ENCODE results near the gene ALDH1A2.

Gene ALDH1A2

DNA sequence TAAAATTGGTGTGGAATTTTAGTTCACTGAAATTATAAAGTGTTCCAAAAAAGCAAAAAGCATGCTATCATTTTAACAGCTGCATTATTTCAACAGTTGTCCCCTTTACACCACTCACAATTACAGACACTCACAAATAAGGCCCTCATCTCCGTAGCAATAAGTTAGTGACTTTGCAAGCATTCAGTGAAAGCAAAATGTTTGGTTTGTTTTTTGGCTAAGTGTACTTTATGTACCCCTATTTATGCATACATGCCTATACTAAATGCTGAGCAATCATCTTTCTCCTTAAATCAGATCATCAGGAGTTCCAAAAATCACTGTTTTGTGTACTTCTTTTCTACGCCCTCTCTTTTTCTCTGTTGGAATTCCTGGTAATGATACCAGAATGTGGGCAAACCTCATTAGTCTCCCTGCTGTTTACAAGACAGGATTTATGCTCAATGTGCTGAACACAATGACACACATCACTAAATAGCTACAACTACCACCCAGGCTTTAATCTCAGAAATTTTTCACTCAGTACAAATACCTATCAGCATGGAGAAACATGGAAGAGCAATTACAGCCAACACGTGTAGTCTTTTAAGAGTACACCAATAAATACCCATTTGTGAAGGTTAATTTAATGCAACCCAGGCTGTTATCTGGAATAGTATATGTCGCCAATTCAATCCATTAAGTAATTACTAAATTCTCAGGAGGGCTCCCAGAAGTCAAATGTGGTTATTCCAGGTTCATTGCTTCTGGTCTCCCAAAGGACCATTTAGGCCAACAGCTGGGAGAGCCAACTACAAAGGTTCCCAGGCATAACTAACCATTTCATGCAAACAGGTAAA is 12.0 kb downstream of the ALDH1A2 start (continued):
- TF ChIP-seq ZEB2 (tag by site-specific recombination; IDR thresholded peaks at IDR 0.05) (peak; percentile 51), ZNF510 (tag by site-specific recombination; IDR thresholded peaks at IDR 0.05; ENCODE audit: insufficient replicate concordance) (no peak), ZNF174 (tag by site-specific recombination; IDR thresholded peaks at IDR 0.05) (no peak), ZSCAN30 (tag by site-specific recombination; IDR thresholded peaks at IDR 0.05) (peak; percentile 57; the same call in 1 of the 2 replicates), GFI1B (tag by site-specific recombination; IDR thresholded peaks at IDR 0.05) (peak; percentile 98), ZNF404 (tag by site-specific recombination; IDR thresholded peaks at IDR 0.05) (no peak), ZNF596 (tag by site-specific recombination; IDR thresholded peaks at IDR 0.05) (0 out of 2 replicates have a peak, but pooled peaks have one; percentile 32), ZFP37 (tag by site-specific recombination; IDR thresholded peaks at IDR 0.05) (no peak), ZNF521 (tag by site-specific recombination; IDR thresholded peaks at IDR 0.05) (no peak), ZNF391 (tag by site-specific recombination; IDR thresholded peaks at IDR 0.05; ENCODE audit: borderline replicate concordance, low read depth) (peak; percentile 71; the same call in 1 of the 2 replicates), ZNF837 (tag by site-specific recombination; IDR thresholded peaks at IDR 0.05) (no peak), ZBTB48 (tag by site-specific recombination; IDR thresholded peaks at IDR 0.05) (no peak), ZBTB17 (tag by site-specific recombination; IDR thresholded peaks at IDR 0.05) (peak; percentile 88), BCL11B (tag by site-specific recombination; IDR thresholded peaks at IDR 0.05; ENCODE audit: low read depth) (peak; percentile 81; the same call in 1 of the 2 replicates), ZNF785 (tag by site-specific recombination; IDR thresholded peaks at IDR 0.05) (no peak), ZNF350 (tag by site-specific recombination; IDR thresholded peaks at IDR 0.05) (no peak), ZNF423 (tag by site-specific recombination; IDR thresholded peaks at IDR 0.05) (no peak), SCRT1 (tag by site-specific recombination; IDR thresholded peaks at IDR 0.05; ENCODE audit: borderline replicate concordance) (0 out of 2 replicates have a peak, but pooled peaks have one; percentile 67), ZNF335 (tag by site-specific recombination; conservative IDR thresholded peaks at IDR 0.05) (no peak), ZFP3 (tag by site-specific recombination; IDR thresholded peaks at IDR 0.05; ENCODE audit: low read depth) (no peak)
- TF ChIP-seq, protein P1, sequence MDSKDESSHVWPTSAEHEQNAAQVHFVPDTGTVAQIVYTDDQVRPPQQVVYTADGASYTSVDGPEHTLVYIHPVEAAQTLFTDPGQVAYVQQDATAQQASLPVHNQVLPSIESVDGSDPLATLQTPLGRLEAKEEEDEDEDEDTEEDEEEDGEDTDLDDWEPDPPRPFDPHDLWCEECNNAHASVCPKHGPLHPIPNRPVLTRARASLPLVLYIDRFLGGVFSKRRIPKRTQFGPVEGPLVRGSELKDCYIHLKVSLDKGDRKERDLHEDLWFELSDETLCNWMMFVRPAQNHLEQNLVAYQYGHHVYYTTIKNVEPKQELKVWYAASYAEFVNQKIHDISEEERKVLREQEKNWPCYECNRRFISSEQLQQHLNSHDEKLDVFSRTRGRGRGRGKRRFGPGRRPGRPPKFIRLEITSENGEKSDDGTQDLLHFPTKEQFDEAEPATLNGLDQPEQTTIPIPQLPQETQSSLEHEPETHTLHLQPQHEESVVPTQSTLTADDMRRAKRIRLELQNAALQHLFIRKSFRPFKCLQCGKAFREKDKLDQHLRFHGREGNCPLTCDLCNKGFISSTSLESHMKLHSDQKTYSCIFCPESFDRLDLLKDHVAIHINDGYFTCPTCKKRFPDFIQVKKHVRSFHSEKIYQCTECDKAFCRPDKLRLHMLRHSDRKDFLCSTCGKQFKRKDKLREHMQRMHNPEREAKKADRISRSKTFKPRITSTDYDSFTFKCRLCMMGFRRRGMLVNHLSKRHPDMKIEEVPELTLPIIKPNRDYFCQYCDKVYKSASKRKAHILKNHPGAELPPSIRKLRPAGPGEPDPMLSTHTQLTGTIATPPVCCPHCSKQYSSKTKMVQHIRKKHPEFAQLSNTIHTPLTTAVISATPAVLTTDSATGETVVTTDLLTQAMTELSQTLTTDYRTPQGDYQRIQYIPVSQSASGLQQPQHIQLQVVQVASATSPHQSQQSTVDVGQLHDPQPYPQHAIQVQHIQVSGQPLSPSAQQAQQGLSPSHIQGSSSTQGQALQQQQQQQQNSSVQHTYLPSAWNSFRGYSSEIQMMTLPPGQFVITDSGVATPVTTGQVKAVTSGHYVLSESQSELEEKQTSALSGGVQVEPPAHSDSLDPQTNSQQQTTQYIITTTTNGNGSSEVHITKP (tag by site-specific recombination; IDR thresholded peaks at IDR 0.05): no peak
- TF ChIP-seq, protein P2, sequence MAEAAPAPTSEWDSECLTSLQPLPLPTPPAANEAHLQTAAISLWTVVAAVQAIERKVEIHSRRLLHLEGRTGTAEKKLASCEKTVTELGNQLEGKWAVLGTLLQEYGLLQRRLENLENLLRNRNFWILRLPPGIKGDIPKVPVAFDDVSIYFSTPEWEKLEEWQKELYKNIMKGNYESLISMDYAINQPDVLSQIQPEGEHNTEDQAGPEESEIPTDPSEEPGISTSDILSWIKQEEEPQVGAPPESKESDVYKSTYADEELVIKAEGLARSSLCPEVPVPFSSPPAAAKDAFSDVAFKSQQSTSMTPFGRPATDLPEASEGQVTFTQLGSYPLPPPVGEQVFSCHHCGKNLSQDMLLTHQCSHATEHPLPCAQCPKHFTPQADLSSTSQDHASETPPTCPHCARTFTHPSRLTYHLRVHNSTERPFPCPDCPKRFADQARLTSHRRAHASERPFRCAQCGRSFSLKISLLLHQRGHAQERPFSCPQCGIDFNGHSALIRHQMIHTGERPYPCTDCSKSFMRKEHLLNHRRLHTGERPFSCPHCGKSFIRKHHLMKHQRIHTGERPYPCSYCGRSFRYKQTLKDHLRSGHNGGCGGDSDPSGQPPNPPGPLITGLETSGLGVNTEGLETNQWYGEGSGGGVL (tag by site-specific recombination; IDR thresholded peaks at IDR 0.05): no peak
- TF ChIP-seq, protein P3, sequence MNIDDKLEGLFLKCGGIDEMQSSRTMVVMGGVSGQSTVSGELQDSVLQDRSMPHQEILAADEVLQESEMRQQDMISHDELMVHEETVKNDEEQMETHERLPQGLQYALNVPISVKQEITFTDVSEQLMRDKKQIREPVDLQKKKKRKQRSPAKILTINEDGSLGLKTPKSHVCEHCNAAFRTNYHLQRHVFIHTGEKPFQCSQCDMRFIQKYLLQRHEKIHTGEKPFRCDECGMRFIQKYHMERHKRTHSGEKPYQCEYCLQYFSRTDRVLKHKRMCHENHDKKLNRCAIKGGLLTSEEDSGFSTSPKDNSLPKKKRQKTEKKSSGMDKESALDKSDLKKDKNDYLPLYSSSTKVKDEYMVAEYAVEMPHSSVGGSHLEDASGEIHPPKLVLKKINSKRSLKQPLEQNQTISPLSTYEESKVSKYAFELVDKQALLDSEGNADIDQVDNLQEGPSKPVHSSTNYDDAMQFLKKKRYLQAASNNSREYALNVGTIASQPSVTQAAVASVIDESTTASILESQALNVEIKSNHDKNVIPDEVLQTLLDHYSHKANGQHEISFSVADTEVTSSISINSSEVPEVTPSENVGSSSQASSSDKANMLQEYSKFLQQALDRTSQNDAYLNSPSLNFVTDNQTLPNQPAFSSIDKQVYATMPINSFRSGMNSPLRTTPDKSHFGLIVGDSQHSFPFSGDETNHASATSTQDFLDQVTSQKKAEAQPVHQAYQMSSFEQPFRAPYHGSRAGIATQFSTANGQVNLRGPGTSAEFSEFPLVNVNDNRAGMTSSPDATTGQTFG (tag by site-specific recombination; IDR thresholded peaks at IDR 0.05; ENCODE audit: borderline replicate concordance): no peak
- TF ChIP-seq, protein P4, sequence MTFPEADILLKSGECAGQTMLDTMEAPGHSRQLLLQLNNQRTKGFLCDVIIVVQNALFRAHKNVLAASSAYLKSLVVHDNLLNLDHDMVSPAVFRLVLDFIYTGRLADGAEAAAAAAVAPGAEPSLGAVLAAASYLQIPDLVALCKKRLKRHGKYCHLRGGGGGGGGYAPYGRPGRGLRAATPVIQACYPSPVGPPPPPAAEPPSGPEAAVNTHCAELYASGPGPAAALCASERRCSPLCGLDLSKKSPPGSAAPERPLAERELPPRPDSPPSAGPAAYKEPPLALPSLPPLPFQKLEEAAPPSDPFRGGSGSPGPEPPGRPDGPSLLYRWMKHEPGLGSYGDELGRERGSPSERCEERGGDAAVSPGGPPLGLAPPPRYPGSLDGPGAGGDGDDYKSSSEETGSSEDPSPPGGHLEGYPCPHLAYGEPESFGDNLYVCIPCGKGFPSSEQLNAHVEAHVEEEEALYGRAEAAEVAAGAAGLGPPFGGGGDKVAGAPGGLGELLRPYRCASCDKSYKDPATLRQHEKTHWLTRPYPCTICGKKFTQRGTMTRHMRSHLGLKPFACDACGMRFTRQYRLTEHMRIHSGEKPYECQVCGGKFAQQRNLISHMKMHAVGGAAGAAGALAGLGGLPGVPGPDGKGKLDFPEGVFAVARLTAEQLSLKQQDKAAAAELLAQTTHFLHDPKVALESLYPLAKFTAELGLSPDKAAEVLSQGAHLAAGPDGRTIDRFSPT (tag by site-specific recombination; IDR thresholded peaks at IDR 0.05): no peak
